Tibial artery (tissue), 4 donors: ENCODE results near the gene MLYCD.

ENCODE experiments used
- DNase-seq, 2 donors: peaks; one replicate each; pipeline ENCODE4 v3.0.0-alpha.2; 2019
- H3K27ac ChIP-seq, 2 donors: fragments of 200-600 bp; sonication (generic) in 1 of 2; 1 replicate in 1 of 2; 2 replicates in 1 of 2; pipeline ENCODE4 v1.5.1; 2018 to 2019; ENCODE audit warnings: mild to moderate bottlenecking in 1 of 2
- H3K27me3 ChIP-seq, 2 donors: fragments of 200-600 bp; sonication (generic) in 1 of 2; one replicate each; pipeline versions ENCODE4 v1.5.1 to v1.6.0; 2016 to 2019
- H3K36me3 ChIP-seq, 3 donors: fragments of 200-600 bp; sonication (generic) in 2 of 3; one replicate each; pipeline ENCODE4 v1.5.1; 2016 to 2019; ENCODE audit warnings: mild to moderate bottlenecking in 2 of 3
- H3K4me1 ChIP-seq, 4 donors: fragments of 200-600 bp; sonication (generic) in 2 of 4; 1 replicate in 3 of 4; 2 replicates in 1 of 4; pipeline ENCODE4 v1.5.1; 2016 to 2019
- H3K4me3 ChIP-seq, 2 donors: fragments of 200-600 bp; sonication (generic) in 1 of 2; 1 replicate in 1 of 2; 2 replicates in 1 of 2; pipeline ENCODE4 v1.5.1; 2018 to 2019; ENCODE audit warnings: mild to moderate bottlenecking in 2 of 2
- H3K9me3 ChIP-seq, 3 donors: fragments of 200-600 bp; sonication (generic) in 1 of 3; one replicate each; pipeline ENCODE4 v1.5.1; 2016 to 2019
- intact Hi-C: fragments of 100-400 bp; cut with DNase I; formaldehyde crosslinking; loops from one replicate; pipeline ENCODE4 v1.15.0; 2023; ENCODE audit warnings: low total_unique reads
- TF ChIP-seq, protein P1 (sequence below), 2 experiments: fragments of 200-600 bp in 1 of 2; fragments of 450-650 bp in 1 of 2; IDR thresholded peaks; one replicate each; pipeline ENCODE4 v1.5.1; 2017 to 2019; ENCODE audit warnings: antibody characterized with exemption in 2 of 2, mild to moderate bottlenecking in 1 of 2, moderate library complexity in 1 of 2

The MLYCD gene

DNA sequence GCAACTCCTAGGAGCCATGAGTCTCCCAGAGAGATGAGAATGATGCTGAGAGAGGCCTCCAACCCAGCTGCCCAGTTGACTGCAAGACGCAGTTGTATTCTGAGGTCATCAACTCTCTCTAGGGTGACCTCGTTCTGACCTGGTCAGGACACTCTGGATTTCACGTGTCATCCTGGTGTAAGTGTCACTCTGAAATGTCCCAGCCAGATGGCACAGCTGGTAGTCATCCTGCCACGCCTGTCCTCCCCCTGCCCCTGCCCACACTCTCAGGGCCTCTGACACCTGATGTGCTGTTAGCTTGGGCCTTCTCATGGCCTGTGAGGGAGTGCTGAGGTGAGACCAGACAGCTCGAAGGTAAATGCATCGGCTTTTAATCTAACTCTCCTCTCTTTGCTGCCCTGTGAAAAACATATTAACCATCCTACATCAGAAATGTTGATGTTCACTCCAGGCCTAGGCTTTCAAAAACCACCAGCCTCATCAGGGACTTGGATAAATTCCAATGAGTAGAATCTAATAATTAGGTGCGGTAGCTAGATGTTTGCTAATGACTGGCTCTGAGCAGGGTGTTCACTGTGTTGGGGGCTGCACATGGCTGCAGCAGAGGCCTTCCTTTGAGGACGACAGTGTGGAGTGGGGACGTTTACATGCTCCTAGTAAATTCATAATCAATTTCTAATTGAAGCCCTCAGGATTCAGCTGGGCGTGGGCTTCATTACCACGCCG, 13.8 kb downstream of the MLYCD start:
- no peak for DNase-seq
- no peaks in the 10 kb centered on the region for H3K27me3 ChIP-seq
- no peaks in the 10 kb centered on the region for H3K9me3 ChIP-seq
- no peak overlapping the region for H3K27ac ChIP-seq
- intact Hi-C loops: no loop called here
- H3K36me3 ChIP-seq: peaks cover 82 to 100% (median 95%) of the 10 kb centered on the region in 3 donors
- H3K4me1 ChIP-seq: no peaks in the 10 kb centered on the region
- TF ChIP-seq, protein P1, sequence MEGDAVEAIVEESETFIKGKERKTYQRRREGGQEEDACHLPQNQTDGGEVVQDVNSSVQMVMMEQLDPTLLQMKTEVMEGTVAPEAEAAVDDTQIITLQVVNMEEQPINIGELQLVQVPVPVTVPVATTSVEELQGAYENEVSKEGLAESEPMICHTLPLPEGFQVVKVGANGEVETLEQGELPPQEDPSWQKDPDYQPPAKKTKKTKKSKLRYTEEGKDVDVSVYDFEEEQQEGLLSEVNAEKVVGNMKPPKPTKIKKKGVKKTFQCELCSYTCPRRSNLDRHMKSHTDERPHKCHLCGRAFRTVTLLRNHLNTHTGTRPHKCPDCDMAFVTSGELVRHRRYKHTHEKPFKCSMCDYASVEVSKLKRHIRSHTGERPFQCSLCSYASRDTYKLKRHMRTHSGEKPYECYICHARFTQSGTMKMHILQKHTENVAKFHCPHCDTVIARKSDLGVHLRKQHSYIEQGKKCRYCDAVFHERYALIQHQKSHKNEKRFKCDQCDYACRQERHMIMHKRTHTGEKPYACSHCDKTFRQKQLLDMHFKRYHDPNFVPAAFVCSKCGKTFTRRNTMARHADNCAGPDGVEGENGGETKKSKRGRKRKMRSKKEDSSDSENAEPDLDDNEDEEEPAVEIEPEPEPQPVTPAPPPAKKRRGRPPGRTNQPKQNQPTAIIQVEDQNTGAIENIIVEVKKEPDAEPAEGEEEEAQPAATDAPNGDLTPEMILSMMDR (IDR thresholded peaks at IDR 0.05): no peak
- H3K4me3 ChIP-seq: no peak overlapping the region

DNA sequence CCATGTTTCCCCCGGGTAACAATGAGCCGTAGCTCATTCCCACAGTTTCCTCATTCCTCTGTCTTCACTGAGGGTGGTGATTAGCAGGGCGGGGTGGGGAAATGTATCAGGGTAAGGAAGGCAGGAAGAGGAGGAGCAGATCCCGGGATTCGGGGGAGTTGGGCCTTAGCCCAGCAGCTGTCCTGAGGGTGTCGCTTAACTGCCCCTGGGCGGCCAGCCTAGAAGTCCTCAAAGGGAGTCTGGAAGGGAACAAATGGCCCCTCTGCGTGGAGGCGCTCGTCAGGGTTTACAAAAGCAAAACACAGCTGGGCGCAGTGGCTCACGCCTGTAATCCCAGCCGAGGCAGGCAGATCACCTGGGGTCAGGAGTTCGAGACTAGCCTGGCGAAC, 14.3 kb downstream of the MLYCD start:
- H3K27me3 ChIP-seq: no peaks in the 10 kb centered on the region
- no peaks in the 10 kb centered on the region for H3K9me3 ChIP-seq
- no peak overlapping the region for H3K27ac ChIP-seq
- no peak for DNase-seq
- intact Hi-C loops: no loop called here
- TF ChIP-seq, protein P1 (IDR thresholded peaks at IDR 0.05): no peak
- no peak overlapping the region for H3K4me3 ChIP-seq
- H3K4me1 ChIP-seq: no peaks in the 10 kb centered on the region
- peaks cover 83 to 100% (median 95%) of the 10 kb centered on the region in 3 donors for H3K36me3 ChIP-seq

DNA sequence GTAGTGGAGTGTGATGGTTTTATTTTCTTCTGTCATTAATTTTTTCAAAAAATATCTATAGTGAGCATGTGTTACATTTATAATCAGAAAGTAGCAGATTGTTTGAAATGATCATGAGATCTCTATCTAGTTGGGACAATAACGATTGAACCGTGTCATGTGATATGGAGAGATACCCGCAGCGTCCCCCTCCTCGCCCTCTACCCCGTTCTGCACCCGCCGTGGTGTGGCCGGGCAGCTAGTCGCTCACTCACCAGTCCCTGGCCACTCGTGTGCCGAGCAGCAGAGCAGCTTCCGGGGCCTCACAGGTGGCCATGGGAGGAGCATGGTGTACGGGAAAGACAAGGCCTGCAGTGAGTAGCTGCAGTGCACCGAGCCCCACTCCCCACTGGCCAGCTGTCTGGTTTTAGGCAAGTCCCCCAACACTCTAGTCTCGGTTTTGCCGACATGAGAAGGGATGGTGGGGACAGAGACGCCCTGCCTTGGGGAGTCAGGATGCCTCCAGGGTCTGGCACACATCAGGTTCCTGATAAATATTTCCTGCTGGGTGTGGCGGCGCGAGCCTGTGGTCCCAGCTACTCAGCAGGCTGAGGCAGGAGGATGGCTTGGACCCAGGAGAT, 15.3 kb downstream of the MLYCD start:
- Histone ChIP-seq H3K9me3 (no peaks in the 10 kb centered on the region), H3K27ac (no peak overlapping the region), H3K36me3 (peaks cover 83 to 100% (median 95%) of the 10 kb centered on the region in 3 donors), H3K4me1 (no peaks in the 10 kb centered on the region), H3K4me3 (no peak overlapping the region), H3K27me3 (no peaks in the 10 kb centered on the region)
- DNase-seq: no peak
- TF ChIP-seq, protein P1 (IDR thresholded peaks at IDR 0.05): no peak
- intact Hi-C loops: no loop called here

DNA sequence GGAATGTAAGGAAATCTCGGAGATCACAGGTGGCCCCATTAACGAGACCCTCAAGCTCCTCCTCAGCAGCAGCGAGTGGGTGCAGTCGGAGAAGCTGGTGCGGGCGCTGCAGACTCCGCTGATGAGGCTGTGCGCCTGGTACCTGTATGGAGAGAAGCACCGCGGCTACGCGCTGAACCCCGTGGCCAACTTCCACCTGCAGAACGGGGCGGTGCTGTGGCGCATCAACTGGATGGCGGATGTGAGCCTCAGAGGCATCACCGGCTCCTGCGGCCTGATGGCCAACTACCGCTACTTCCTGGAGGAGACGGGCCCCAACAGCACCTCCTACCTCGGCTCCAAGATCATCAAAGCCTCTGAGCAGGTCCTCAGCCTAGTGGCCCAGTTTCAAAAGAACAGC, 16.2 kb downstream of the MLYCD start:
- no peaks in the 10 kb centered on the region for H3K9me3 ChIP-seq
- intact Hi-C loops: no loop called here
- H3K36me3 ChIP-seq: peaks cover 83 to 100% (median 95%) of the 10 kb centered on the region in 3 donors
- H3K4me1 ChIP-seq: no peaks in the 10 kb centered on the region
- TF ChIP-seq, protein P1 (IDR thresholded peaks at IDR 0.05): no peak
- H3K27me3 ChIP-seq: no peaks in the 10 kb centered on the region
- H3K4me3 ChIP-seq: no peak overlapping the region
- H3K27ac ChIP-seq: no peak overlapping the region
- DNase-seq: no peak

DNA sequence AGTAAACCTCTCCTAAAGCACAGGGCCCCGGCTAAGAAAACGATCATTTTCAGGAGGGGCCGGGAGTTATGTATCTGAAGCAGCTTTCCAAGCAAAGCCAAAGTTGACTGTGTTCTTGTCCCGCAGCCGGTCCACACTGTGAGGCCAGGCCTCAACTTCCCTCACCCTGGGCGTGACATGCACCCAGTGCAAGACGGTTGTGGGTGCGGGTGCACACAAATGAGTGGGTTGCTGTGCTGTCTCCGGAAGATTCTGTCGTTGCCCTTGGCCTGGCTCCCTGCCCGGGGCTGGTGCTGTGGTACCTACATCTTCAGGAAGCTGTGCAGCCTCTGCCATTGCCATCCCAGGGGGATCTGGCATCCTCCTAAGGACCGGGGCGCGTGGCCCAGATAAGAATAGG, 16.6 kb downstream of the MLYCD start:
- no peaks in the 10 kb centered on the region for H3K4me1 ChIP-seq

More for the DNA sequence above, 16.6 kb downstream of the MLYCD start:
- intact Hi-C loops: no loop called here
- no peak for DNase-seq
- Histone ChIP-seq H3K27me3 (no peaks in the 10 kb centered on the region), H3K4me3 (no peak overlapping the region), H3K9me3 (no peaks in the 10 kb centered on the region), H3K36me3 (peaks cover 81 to 100% (median 97%) of the 10 kb centered on the region in 3 donors), H3K27ac (no peak overlapping the region)
- TF ChIP-seq, protein P1 (IDR thresholded peaks at IDR 0.05): no peak
